ENCODE results near the gene OLFM1.

OLFM1 gene

DNA sequence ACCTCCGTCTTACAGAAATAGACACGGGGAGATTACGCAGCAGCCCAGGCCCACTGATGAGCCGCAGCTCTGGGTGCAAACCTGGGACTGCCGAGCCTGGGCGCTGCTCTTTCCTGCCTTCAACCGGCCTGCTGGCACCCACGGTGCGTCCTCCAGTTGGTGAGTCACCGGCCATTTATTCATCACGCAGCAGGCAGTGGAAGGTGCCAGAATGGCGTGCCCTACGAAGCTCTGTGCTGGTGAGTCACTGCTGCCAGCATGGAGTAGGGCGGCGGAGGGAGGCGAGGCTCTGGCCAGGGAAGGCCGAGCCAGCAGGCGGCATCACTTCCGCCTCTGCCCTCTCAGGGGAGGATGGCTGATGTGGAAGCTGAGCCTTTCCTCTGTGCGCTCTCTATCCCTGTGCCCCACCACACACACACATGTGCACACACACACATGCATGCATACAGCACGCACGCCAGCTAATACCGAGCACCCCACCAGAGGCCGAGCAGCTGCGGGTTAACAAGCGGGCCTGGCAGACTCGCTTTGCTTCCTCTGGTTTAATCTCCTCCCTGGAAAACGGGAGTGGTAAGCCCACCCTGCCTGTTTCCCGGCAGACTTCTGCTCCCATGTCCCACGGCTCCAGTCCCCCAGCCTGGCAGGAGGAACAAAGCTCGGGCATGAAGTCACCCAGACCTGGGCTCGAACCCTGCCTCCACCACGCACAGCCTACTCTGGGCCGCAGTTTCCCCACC is 39.2 kb downstream of the OLFM1 start:
- no peak overlapping the region for H3K4me2 ChIP-seq (ENCODE audit: low read length)
- H3K27ac ChIP-seq (ENCODE audit: low read length): no peak overlapping the region
- H3K9ac ChIP-seq (ENCODE audit: low read length): no peak overlapping the region
- no peaks in the 10 kb centered on the region for H3K36me3 ChIP-seq (replicated peaks; ENCODE audit: low read depth, low read length)
- H3K4me3 ChIP-seq (ENCODE audit: low read length): no peak overlapping the region
- H3K27me3 ChIP-seq (ENCODE audit: low read depth, low read length): peaks cover 7% of the 10 kb centered on the region
- H4K20me1 ChIP-seq (ENCODE audit: insufficient read depth, low read length): no peaks in the 10 kb centered on the region
- TF ChIP-seq, protein P1, sequence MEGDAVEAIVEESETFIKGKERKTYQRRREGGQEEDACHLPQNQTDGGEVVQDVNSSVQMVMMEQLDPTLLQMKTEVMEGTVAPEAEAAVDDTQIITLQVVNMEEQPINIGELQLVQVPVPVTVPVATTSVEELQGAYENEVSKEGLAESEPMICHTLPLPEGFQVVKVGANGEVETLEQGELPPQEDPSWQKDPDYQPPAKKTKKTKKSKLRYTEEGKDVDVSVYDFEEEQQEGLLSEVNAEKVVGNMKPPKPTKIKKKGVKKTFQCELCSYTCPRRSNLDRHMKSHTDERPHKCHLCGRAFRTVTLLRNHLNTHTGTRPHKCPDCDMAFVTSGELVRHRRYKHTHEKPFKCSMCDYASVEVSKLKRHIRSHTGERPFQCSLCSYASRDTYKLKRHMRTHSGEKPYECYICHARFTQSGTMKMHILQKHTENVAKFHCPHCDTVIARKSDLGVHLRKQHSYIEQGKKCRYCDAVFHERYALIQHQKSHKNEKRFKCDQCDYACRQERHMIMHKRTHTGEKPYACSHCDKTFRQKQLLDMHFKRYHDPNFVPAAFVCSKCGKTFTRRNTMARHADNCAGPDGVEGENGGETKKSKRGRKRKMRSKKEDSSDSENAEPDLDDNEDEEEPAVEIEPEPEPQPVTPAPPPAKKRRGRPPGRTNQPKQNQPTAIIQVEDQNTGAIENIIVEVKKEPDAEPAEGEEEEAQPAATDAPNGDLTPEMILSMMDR (IDR thresholded peaks at IDR 0.05; ENCODE audit: low read depth, low read length): no peak
- no peak for TF ChIP-seq EZH2phosphoT487 (IDR thresholded peaks at IDR 0.05; ENCODE audit: low read depth)
- H3K4me1 ChIP-seq (ENCODE audit: low read length): peaks cover 12% of the 10 kb centered on the region
- no peaks in the 10 kb centered on the region for H3K9me3 ChIP-seq (ENCODE audit: insufficient read depth, low read length)
- H2AFZ ChIP-seq (ENCODE audit: low read depth, low read length): no peak overlapping the region
- H3K79me2 ChIP-seq (ENCODE audit: low read length): no peaks in the 10 kb centered on the region

DNA sequence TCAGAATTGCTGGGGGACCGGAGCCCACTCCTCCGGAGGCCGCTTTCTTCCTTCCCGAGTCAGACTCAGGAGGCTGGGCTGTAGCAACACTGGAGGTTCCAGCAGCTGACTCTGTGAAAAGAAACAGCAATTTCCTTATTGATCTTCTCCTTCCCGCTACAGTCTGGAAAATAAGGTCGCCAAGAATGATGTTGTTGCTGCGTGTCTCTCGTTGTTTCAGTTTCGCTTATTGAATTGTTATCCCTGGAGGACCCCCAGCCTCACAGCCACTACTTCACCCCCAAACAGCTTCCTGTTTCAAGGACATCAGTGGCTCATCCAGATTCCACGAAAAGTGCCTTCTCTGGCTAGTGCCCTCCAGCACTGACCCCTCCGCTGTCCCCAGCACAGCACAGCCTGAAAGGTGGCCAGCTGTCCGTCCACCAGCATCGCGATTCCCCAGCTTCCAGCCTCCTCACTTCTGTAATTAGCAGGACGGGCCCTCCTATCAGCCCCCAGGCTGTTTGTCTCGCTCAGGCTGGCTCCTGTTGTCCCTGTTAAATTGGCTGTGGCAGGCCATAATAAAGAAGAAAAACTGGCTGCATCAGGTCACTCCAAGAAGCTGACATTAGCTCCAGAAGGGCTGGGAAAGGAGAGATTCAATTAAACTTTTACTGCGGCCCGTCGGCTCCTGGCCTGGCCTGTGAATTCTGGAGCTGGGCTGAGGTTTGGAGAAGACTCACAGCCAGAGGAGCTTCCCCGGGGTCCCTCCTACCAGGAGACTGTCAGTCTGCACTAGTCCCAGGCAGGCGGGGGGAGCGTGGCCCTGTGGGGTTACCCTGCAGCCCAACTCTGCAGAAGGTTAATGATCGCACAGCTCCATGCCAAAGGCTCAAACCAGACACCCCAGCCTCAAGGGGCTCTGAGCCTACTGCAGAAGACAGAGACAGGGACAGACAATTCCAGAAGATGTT is 40.5 kb downstream of the OLFM1 start:
- Histone ChIP-seq H3K4me2 (ENCODE audit: low read length) (no peak overlapping the region), H3K36me3 (replicated peaks; ENCODE audit: low read depth, low read length) (no peaks in the 10 kb centered on the region), H2AFZ (ENCODE audit: low read depth, low read length) (no peak overlapping the region), H3K27ac (ENCODE audit: low read length) (no peak overlapping the region), H3K4me3 (ENCODE audit: low read length) (no peak overlapping the region), H3K9me3 (ENCODE audit: insufficient read depth, low read length) (no peaks in the 10 kb centered on the region), H3K4me1 (ENCODE audit: low read length) (peaks cover 12% of the 10 kb centered on the region), H4K20me1 (ENCODE audit: insufficient read depth, low read length) (no peaks in the 10 kb centered on the region), H3K27me3 (ENCODE audit: low read depth, low read length) (peaks cover 6% of the 10 kb centered on the region), H3K9ac (ENCODE audit: low read length) (no peak overlapping the region), H3K79me2 (ENCODE audit: low read length) (no peaks in the 10 kb centered on the region)
- TF ChIP-seq, protein P1 (IDR thresholded peaks at IDR 0.05; ENCODE audit: low read depth, low read length): no peak
- no peak for TF ChIP-seq EZH2phosphoT487 (IDR thresholded peaks at IDR 0.05; ENCODE audit: low read depth)

DNA sequence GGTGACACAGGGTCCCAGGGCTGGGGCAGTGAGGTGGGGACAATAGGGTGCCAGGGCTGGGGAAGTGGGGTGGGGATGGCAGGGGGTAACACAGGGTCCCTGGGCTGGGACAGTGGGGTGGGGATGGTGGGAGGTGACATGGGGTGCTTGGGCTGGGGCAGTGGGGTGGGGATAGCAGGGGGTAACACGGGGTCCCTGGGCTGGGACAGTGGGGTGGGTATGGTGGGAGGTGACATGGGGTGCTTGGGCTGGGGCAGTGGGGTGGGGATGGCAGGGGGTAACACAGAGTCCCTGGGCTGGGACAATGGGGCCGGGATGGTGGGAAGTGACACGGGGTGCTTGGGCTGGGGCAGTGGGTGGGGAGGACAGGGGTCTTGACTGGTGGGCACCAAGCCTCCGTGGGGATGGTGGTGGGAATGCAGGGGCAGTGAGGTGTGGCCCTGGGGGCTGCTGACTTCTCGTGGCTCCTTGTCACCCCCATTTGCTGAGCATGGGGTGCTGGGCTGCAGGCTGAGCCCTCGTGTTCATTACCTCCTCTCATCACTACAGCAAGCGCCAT is 41.7 kb downstream of the OLFM1 start:
- H3K9me3 ChIP-seq (ENCODE audit: insufficient read depth, low read length): no peaks in the 10 kb centered on the region
- TF ChIP-seq, protein P1 (IDR thresholded peaks at IDR 0.05; ENCODE audit: low read depth, low read length): no peak
- no peak for TF ChIP-seq EZH2phosphoT487 (IDR thresholded peaks at IDR 0.05; ENCODE audit: low read depth)
- no peaks in the 10 kb centered on the region for H3K79me2 ChIP-seq (ENCODE audit: low read length)
- H3K27me3 ChIP-seq (ENCODE audit: low read depth, low read length): no peaks in the 10 kb centered on the region
- no peak overlapping the region for H3K27ac ChIP-seq (ENCODE audit: low read length)
- H3K36me3 ChIP-seq (replicated peaks; ENCODE audit: low read depth, low read length): no peaks in the 10 kb centered on the region
- no peak overlapping the region for H2AFZ ChIP-seq (ENCODE audit: low read depth, low read length)
- no peak overlapping the region for H3K4me3 ChIP-seq (ENCODE audit: low read length)
- H3K4me2 ChIP-seq (ENCODE audit: low read length): no peak overlapping the region
- peaks cover 12% of the 10 kb centered on the region for H3K4me1 ChIP-seq (ENCODE audit: low read length)
- H3K9ac ChIP-seq (ENCODE audit: low read length): no peak overlapping the region
- H4K20me1 ChIP-seq (ENCODE audit: insufficient read depth, low read length): no peaks in the 10 kb centered on the region
